SU-DHL-6 (cell line): ENCODE measurements around the gene ANKH.

Source experiments
- H2AFZ ChIP-seq: fragments of 200-600 bp; sonication (generic); 2 replicates; pipeline ENCODE4 v1.6.1; 2014; ENCODE audit warnings: low read depth, mild to moderate bottlenecking, moderate library complexity, mixed read lengths, antibody characterized with exemption, low read length; ENCODE audit not compliant: severe bottlenecking
- H3F3A ChIP-seq: fragments of 200-600 bp; shearing (Covaris generic); 2 replicates; pipeline ENCODE4 v1.6.0; 2016; ENCODE audit warnings: antibody characterized with exemption, mild to moderate bottlenecking; ENCODE audit not compliant: insufficient read depth
- H3K27ac ChIP-seq: fragments of 200-600 bp; sonication (generic); 2 replicates; pipeline ENCODE4 v1.5.1; 2016; ENCODE audit warnings: low read depth, mild to moderate bottlenecking, low read length, moderate library complexity, mixed read lengths
- H3K27me3 ChIP-seq: fragments of 200-600 bp; sonication (generic), shearing (Covaris generic); 2 replicates; pipeline ENCODE4 v1.6.0; 2014; ENCODE audit warnings: mild to moderate bottlenecking, low read length
- H3K36me3 ChIP-seq: fragments of 200-600 bp; sonication (generic); 2 replicates; pipeline ENCODE4 v1.6.1; 2014; ENCODE audit warnings: mild to moderate bottlenecking, low read length, mixed read lengths
- H3K4me2 ChIP-seq: fragments of 300-600, 200-600 bp; shearing (Covaris generic), sonication (generic); 2 replicates; pipeline ENCODE4 v1.6.0; 2014; ENCODE audit warnings: low read length, low read depth, mild to moderate bottlenecking; ENCODE audit not compliant: poor library complexity, severe bottlenecking
- H3K4me3 ChIP-seq: fragments of 200-600 bp; sonication (generic); 2 replicates; pipeline ENCODE4 v1.5.1; 2014; ENCODE audit warnings: antibody characterized with exemption, low read length, mild to moderate bottlenecking, mixed read lengths; ENCODE audit not compliant: insufficient read depth, poor library complexity, severe bottlenecking
- H3K79me2 ChIP-seq: fragments of 200-600 bp; sonication (generic); 2 replicates; pipeline ENCODE4 v1.6.1; 2014; ENCODE audit warnings: mild to moderate bottlenecking, low read length, moderate library complexity; ENCODE audit not compliant: insufficient read depth
- H3K9ac ChIP-seq: fragments of 200-600 bp; sonication (generic); 2 replicates; pipeline ENCODE4 v1.7.0; 2014; ENCODE audit warnings: mild to moderate bottlenecking, low read length
- H3K9me2 ChIP-seq: fragments of 200-600 bp; sonication (generic); replicated peaks from 2 replicates; pipeline ENCODE4 v1.6.1; 2014; ENCODE audit warnings: low read length; ENCODE audit not compliant: insufficient read depth
- H3K9me3 ChIP-seq: fragments of 200-600 bp; sonication (generic); 2 replicates; pipeline ENCODE4 v1.6.1; 2014; ENCODE audit warnings: low read length, mixed read lengths; ENCODE audit not compliant: insufficient read depth
- H4K20me1 ChIP-seq: fragments of 200-600 bp; sonication (generic); 2 replicates; pipeline ENCODE4 v1.6.1; 2014; ENCODE audit warnings: low read depth, mild to moderate bottlenecking, antibody characterized with exemption, low read length, moderate library complexity, mixed read lengths
- CTCF ChIP-seq: fragments of 200-600 bp; sonication (generic); IDR thresholded peaks from one replicate; pipeline ENCODE4 v1.5.1; 2017; ENCODE audit warnings: antibody characterized with exemption, mild to moderate bottlenecking, low read length, moderate library complexity; ENCODE audit not compliant: insufficient read depth, poor library complexity, severe bottlenecking
- EZH2phosphoT487 ChIP-seq: fragments of 200-600 bp; sonication (generic), shearing (Covaris generic); conservative IDR thresholded peaks from 2 replicates; pipeline ENCODE4 v1.6.1; 2018; ENCODE audit warnings: mild to moderate bottlenecking, antibody characterized with exemption, low read length, moderate library complexity, mixed read lengths

Gene ANKH

GRCh38 chr5:14750712-14751111, 120.9 kb downstream of the ANKH start:
- H3K4me3 ChIP-seq = no peak overlapping the region
- H3K27me3 ChIP-seq = no peaks in the 10 kb centered on the region
- no peak overlapping the region for H3K9ac ChIP-seq
- no peak overlapping the region for H2AFZ ChIP-seq
- H3K79me2 ChIP-seq = no peaks in the 10 kb centered on the region
- H3K36me3 ChIP-seq = peaks cover 3% of the 10 kb centered on the region; the same call in 1 of the 2 replicates
- H3F3A ChIP-seq = no peaks in the 10 kb centered on the region
- no peaks in the 10 kb centered on the region for H4K20me1 ChIP-seq
- H3K9me3 ChIP-seq = no peaks in the 10 kb centered on the region
- H3K4me2 ChIP-seq = no peak overlapping the region
- no peak overlapping the region for H3K27ac ChIP-seq
- no peak for TF ChIP-seq CTCF
- TF ChIP-seq EZH2phosphoT487 = no peak
- no peaks in the 10 kb centered on the region for H3K9me2 ChIP-seq

GRCh38 chr5:14749579-14750101, 121.9 kb downstream of the ANKH start:
- Histone ChIP-seq H3F3A (0 out of 2 replicates have a peak, but pooled peaks cover 4% of the 10 kb centered on the region), H3K9me3 (no peaks in the 10 kb centered on the region), H4K20me1 (no peaks in the 10 kb centered on the region), H3K4me3 (no peak overlapping the region), H3K27ac (no peak overlapping the region), H3K9ac (no peak overlapping the region), H3K36me3 (peaks cover 3% of the 10 kb centered on the region; the same call in 1 of the 2 replicates), H3K9me2 (no peaks in the 10 kb centered on the region), H2AFZ (no peak overlapping the region), H3K79me2 (no peaks in the 10 kb centered on the region), H3K4me2 (no peak overlapping the region), H3K27me3 (no peaks in the 10 kb centered on the region)
- TF ChIP-seq CTCF (no peak), EZH2phosphoT487 (no peak)

GRCh38 chr5:14748180-14748900, 123.2 kb downstream of the ANKH start:
- Histone ChIP-seq H3K9me3 (no peaks in the 10 kb centered on the region), H3K9ac (no peak overlapping the region), H3K27me3 (no peaks in the 10 kb centered on the region), H4K20me1 (no peaks in the 10 kb centered on the region), H2AFZ (no peak overlapping the region), H3K4me2 (no peak overlapping the region), H3K36me3 (no peaks in the 10 kb centered on the region; the same call in 1 of the 2 replicates), H3K9me2 (no peaks in the 10 kb centered on the region), H3K79me2 (no peaks in the 10 kb centered on the region), H3K27ac (no peak overlapping the region), H3K4me3 (no peak overlapping the region), H3F3A (0 out of 2 replicates have a peak, but pooled peaks cover 4% of the 10 kb centered on the region)
- TF ChIP-seq CTCF = no peak
- TF ChIP-seq EZH2phosphoT487 = no peak
